HG03457 (cell line): ENCODE data around the gene KIRREL3.

Source experiments
- ATAC-seq: cut with Tn5 transposase; IDR thresholded peaks from one replicate; pipeline ENCODE4 v1.9.1; 2021; ENCODE audit warnings: moderate number of reproducible peaks; ENCODE audit not compliant: unreplicated experiment

The KIRREL3 gene

GRCh38 chr11:126917531-126918204 is 82.9 kb downstream of the KIRREL3 start:
- peak; percentile 89 for ATAC-seq

DNA sequence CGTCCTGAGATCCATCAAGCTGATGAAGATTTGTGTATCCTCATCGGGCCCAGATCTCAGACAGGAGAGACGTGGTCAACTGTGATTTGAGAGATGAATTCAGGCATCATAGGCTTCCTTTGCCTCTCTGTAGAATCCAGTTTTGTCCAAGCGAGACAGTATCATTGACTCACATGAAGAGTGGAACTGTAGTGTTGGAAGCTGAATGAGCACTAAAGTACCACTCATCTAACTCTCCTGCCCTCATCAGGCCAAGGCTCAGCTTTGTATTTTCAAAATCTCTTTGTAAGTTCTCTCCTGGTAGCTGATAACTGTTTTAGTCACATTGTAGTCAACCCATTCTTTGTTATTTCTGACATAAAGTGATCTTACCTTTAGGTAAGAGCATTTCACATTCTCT is 85.1 kb downstream of the KIRREL3 start:
- no peak for ATAC-seq

GRCh38 chr11:126914941-126915340 is 85.6 kb downstream of the KIRREL3 start:
- ATAC-seq = no peak

DNA sequence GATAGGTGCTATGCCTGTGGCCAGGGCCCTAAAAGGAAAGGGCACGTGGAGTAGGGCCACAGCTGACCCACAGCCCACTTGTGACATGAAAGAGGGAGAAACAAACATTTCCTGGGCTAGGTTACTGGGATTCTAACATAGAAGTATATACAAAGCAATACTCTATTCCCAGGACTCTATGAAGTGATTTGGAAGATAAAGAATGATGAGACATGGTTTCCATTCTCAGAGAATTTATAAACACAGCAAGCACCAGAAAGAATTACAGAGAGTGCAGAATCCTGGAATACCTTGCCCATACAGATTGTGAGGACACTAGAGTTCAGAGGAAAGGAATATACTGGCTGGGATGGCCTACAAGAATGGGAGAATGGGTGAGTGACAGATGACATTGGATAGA is 86.4 kb downstream of the KIRREL3 start:
- ATAC-seq = no peak

DNA sequence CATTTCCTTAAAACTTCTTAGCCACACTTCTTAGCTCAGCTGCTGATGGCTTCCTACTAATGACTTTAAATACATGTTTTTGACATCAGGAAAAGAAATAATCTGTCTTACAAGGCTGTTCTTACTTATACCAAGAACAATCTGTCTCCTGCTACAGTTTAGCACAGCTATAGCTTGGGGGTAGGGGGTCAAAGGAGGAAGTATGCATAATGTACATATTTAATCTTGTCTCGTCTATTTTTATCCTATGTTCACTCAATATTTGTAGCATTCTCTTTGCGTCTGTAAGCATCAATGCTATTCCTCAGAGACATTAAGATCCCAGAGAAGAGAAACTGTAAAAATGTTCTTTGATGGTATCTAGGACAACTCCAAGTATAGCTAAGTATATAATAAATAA is 96.0 kb downstream of the KIRREL3 start:
- ATAC-seq = no peak

GRCh38 chr11:126901783-126902182 is 98.8 kb downstream of the KIRREL3 start:
- ATAC-seq = no peak

DNA sequence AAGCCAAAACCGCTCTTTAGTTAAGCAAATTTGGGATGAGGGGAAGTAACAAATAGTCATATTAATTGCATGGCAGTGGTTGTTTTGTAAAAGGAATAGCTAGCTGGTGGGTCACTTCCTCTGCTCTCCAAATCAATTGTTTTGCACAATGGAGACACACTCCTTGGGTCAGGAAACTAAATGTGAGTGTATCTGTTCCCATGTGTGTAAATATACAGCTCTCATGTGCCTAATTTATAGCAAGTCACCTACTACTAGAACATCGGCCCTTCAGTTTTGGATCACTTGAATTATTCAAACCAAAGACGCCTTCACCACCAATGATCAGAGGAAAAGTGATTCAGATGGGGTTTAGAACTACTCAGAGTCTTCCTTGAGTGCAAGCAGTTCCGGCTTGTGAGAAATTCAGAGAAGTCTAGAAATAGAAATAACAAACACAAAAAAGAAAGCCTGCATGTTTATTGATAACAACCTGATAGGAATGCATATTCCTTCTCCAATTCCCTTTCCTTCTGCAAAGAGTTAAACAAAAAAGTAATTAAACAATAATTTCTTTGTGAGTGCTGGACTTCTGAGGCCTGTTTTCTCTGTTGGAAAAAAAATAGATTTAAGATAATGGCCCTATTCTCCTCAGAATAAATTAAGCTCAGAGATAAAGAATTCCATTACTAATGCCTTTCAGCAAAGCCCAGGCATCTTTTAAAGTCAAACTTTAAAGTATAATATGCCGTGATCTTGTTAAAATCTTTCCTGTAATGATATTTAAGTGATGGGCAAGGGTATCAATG is 100.4 kb downstream of the KIRREL3 start:
- ATAC-seq = no peak

DNA sequence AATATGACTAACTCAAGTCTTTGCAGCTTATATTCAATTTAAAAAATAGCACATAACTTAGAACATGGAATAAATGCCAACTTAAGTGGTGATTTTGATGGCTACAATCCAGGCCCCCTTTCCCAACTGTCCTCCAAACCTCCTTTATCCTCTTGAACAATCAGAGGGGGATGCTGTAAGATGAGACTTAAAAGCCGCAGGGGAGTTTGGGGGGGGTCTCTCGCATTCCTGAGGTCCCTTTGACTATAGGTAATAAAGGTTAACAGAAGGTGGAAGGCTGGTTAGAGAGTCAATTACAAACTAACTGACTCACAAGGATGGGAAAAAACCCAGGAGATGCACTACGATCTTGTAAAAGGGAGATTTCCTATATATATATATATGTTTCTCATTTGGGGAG is 101.8 kb downstream of the KIRREL3 start:
- no peak for ATAC-seq

GRCh38 chr11:126897430-126897829 is 103.1 kb downstream of the KIRREL3 start:
- ATAC-seq = no peak

GRCh38 chr11:126896025-126896424 is 104.5 kb downstream of the KIRREL3 start:
- ATAC-seq = no peak

DNA sequence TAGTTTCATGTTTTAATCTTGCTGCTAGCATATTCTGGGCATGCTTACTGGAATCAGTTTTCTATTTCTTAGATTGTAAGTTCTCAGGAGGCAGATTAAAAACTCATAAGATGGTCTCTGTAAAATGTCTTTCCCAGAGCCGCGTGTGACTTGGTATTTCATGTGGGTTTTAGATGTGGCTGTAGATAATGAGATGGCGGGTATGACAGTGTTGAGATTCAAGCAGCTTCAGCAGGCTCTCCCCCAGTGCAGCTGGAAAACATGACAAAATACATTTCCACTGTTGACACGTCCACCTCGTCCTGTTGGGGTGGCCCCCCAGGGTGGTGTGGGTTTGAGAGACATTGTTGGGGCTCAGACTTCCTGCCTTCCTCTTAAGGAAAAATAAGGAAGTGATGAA is 106.8 kb downstream of the KIRREL3 start:
- ATAC-seq = no peak

DNA sequence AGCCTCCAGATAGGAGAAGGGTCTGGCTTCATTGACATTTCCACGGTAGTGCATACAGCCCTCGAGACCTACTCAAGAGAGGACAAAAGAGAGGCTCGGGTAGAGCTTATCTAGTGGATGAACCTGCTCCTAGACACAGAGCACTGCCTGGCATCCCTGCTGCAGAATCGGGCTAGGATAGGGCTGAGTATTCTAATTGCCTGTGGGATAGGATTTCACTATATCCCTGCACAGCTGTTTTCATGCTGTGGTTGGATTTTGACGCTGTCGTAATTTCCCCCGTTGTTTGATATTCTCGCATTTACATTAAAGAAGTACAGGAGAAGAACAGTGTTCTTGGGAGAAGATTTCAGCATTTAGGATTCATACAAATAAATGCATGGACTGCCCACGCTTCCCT is 107.8 kb downstream of the KIRREL3 start:
- ATAC-seq = no peak

GRCh38 chr11:126891556-126892217 is 108.9 kb downstream of the KIRREL3 start:
- ATAC-seq = no peak

- ATAC-seq = no peak
These were observed 110.0 kb downstream of the KIRREL3 start for GRCh38 chr11:126890561-126890960.

- no peak for ATAC-seq
These were observed 112.4 kb downstream of the KIRREL3 start for GRCh38 chr11:126888115-126888712.

- no peak for ATAC-seq
These were observed 113.9 kb downstream of the KIRREL3 start for GRCh38 chr11:126886636-126887035.

GRCh38 chr11:126886085-126886484 is 114.5 kb downstream of the KIRREL3 start:
- no peak for ATAC-seq

GRCh38 chr11:126884594-126884993 is 116.0 kb downstream of the KIRREL3 start:
- no peak for ATAC-seq

- ATAC-seq = no peak
These were observed 116.4 kb downstream of the KIRREL3 start for GRCh38 chr11:126884192-126884591.

- no peak for ATAC-seq
These were observed 119.7 kb downstream of the KIRREL3 start for GRCh38 chr11:126880872-126881271.

- ATAC-seq = no peak
These were observed 121.1 kb downstream of the KIRREL3 start for GRCh38 chr11:126879516-126879915.
